SU-DHL-6 (cell line): ENCODE data around the gene DCTN2.

ENCODE experiments used
- H2AFZ ChIP-seq: fragments of 200-600 bp; sonication (generic); 2 replicates; pipeline ENCODE4 v1.6.1; 2014; ENCODE audit warnings: low read depth, mild to moderate bottlenecking, moderate library complexity, mixed read lengths, antibody characterized with exemption, low read length; ENCODE audit not compliant: severe bottlenecking
- H3F3A ChIP-seq: fragments of 200-600 bp; shearing (Covaris generic); 2 replicates; pipeline ENCODE4 v1.6.0; 2016; ENCODE audit warnings: antibody characterized with exemption, mild to moderate bottlenecking; ENCODE audit not compliant: insufficient read depth
- H3K27ac ChIP-seq: fragments of 200-600 bp; sonication (generic); 2 replicates; pipeline ENCODE4 v1.5.1; 2016; ENCODE audit warnings: low read depth, mild to moderate bottlenecking, low read length, moderate library complexity, mixed read lengths
- H3K27me3 ChIP-seq: fragments of 200-600 bp; sonication (generic), shearing (Covaris generic); 2 replicates; pipeline ENCODE4 v1.6.0; 2014; ENCODE audit warnings: mild to moderate bottlenecking, low read length
- H3K36me3 ChIP-seq: fragments of 200-600 bp; sonication (generic); 2 replicates; pipeline ENCODE4 v1.6.1; 2014; ENCODE audit warnings: mild to moderate bottlenecking, low read length, mixed read lengths
- H3K4me2 ChIP-seq: fragments of 300-600, 200-600 bp; shearing (Covaris generic), sonication (generic); 2 replicates; pipeline ENCODE4 v1.6.0; 2014; ENCODE audit warnings: low read length, low read depth, mild to moderate bottlenecking; ENCODE audit not compliant: poor library complexity, severe bottlenecking
- H3K4me3 ChIP-seq: fragments of 200-600 bp; sonication (generic); 2 replicates; pipeline ENCODE4 v1.5.1; 2014; ENCODE audit warnings: antibody characterized with exemption, low read length, mild to moderate bottlenecking, mixed read lengths; ENCODE audit not compliant: insufficient read depth, poor library complexity, severe bottlenecking
- H3K79me2 ChIP-seq: fragments of 200-600 bp; sonication (generic); 2 replicates; pipeline ENCODE4 v1.6.1; 2014; ENCODE audit warnings: mild to moderate bottlenecking, low read length, moderate library complexity; ENCODE audit not compliant: insufficient read depth
- H3K9ac ChIP-seq: fragments of 200-600 bp; sonication (generic); 2 replicates; pipeline ENCODE4 v1.7.0; 2014; ENCODE audit warnings: mild to moderate bottlenecking, low read length
- H3K9me2 ChIP-seq: fragments of 200-600 bp; sonication (generic); replicated peaks from 2 replicates; pipeline ENCODE4 v1.6.1; 2014; ENCODE audit warnings: low read length; ENCODE audit not compliant: insufficient read depth
- H3K9me3 ChIP-seq: fragments of 200-600 bp; sonication (generic); 2 replicates; pipeline ENCODE4 v1.6.1; 2014; ENCODE audit warnings: low read length, mixed read lengths; ENCODE audit not compliant: insufficient read depth
- H4K20me1 ChIP-seq: fragments of 200-600 bp; sonication (generic); 2 replicates; pipeline ENCODE4 v1.6.1; 2014; ENCODE audit warnings: low read depth, mild to moderate bottlenecking, antibody characterized with exemption, low read length, moderate library complexity, mixed read lengths
- EZH2phosphoT487 ChIP-seq: fragments of 200-600 bp; sonication (generic), shearing (Covaris generic); conservative IDR thresholded peaks from 2 replicates; pipeline ENCODE4 v1.6.1; 2018; ENCODE audit warnings: mild to moderate bottlenecking, antibody characterized with exemption, low read length, moderate library complexity, mixed read lengths
- TF ChIP-seq, protein P1 (sequence below): fragments of 200-600 bp; sonication (generic); IDR thresholded peaks from one replicate; pipeline ENCODE4 v1.5.1; 2017; ENCODE audit warnings: antibody characterized with exemption, mild to moderate bottlenecking, low read length, moderate library complexity; ENCODE audit not compliant: insufficient read depth, poor library complexity, severe bottlenecking

The DCTN2 gene

DNA sequence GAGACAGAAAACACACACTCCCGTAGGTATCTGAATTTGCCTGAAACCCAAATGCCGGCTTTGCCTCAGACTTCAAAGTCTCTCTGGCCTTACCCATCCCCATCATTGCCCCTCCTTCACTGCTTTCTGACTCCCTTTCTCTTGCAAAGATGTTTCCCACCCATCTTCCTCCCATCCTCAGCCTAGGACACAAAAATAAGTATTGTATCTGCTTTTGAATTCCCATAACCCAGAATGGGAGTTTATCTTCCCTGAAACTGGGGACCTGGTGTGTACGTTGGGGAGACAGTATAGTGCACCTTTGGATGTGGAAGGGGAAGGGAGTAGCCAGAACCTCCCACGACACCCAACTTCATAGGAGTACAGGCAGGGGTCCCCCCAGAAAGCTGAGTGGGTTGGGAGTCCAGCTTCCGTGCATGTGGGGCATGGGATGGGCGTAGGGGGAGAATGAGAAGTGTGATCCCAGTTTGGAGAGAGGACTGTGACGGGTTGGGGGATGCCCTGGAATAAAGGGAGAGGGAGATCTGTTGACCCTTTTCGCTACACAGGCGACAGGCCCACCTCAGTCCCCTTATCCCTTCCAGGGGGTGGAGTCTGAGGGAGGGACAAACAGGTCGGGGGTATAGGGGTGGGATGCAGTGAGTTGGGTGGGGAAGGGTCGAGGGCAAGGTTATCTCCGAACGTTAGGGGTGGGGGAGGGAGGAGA is 2.4 kb upstream of the DCTN2 start:
- no peaks in the 10 kb centered on the region for H3K9me3 ChIP-seq
- peak overlapping the region; percentile 47 for H2AFZ ChIP-seq
- H3K27me3 ChIP-seq = no peaks in the 10 kb centered on the region
- peaks cover 24% of the 10 kb centered on the region; the same call in 1 of the 2 replicates for H3K79me2 ChIP-seq
- H3K9ac ChIP-seq = peak overlapping the region; percentile 23; the same call in 1 of the 2 replicates
- H3K4me3 ChIP-seq = peak overlapping the region; percentile 10
- TF ChIP-seq, protein P1, sequence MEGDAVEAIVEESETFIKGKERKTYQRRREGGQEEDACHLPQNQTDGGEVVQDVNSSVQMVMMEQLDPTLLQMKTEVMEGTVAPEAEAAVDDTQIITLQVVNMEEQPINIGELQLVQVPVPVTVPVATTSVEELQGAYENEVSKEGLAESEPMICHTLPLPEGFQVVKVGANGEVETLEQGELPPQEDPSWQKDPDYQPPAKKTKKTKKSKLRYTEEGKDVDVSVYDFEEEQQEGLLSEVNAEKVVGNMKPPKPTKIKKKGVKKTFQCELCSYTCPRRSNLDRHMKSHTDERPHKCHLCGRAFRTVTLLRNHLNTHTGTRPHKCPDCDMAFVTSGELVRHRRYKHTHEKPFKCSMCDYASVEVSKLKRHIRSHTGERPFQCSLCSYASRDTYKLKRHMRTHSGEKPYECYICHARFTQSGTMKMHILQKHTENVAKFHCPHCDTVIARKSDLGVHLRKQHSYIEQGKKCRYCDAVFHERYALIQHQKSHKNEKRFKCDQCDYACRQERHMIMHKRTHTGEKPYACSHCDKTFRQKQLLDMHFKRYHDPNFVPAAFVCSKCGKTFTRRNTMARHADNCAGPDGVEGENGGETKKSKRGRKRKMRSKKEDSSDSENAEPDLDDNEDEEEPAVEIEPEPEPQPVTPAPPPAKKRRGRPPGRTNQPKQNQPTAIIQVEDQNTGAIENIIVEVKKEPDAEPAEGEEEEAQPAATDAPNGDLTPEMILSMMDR = no peak
- no peak for TF ChIP-seq EZH2phosphoT487
- peak overlapping the region; percentile 52 for H3K4me2 ChIP-seq
- H3K36me3 ChIP-seq = no peaks in the 10 kb centered on the region
- H3F3A ChIP-seq = no peaks in the 10 kb centered on the region
- H3K27ac ChIP-seq = no peak overlapping the region
- no peaks in the 10 kb centered on the region for H4K20me1 ChIP-seq
- no peaks in the 10 kb centered on the region for H3K9me2 ChIP-seq

DNA sequence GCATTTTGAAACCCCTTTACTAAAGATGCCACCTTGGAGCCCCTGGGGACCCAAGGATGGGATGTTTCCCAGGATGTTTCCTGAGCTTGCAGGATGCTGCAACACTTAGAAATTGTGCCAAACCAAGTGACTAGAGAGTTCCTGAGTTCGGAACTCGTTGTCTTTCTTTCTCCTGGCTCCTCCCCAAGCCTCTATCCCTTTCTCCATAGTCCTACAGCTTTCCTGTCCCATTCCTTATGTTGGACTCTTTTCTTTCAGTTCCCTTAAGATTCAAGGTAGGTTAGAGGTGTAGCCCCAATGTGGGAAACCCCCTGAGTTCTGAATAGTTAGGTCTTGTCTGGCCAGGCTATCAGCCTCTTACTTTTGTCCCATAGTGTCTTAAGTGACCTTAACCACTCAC is 1.5 kb upstream of the DCTN2 start:
- Histone ChIP-seq H3K4me2 (no peak overlapping the region), H3K36me3 (no peaks in the 10 kb centered on the region), H3K9me3 (no peaks in the 10 kb centered on the region), H3K79me2 (peaks cover 24% of the 10 kb centered on the region; the same call in 1 of the 2 replicates), H3K9ac (no peak overlapping the region), H3K27ac (no peak overlapping the region), H3K9me2 (no peaks in the 10 kb centered on the region), H2AFZ (no peak overlapping the region), H3F3A (no peaks in the 10 kb centered on the region), H3K4me3 (no peak overlapping the region), H4K20me1 (no peaks in the 10 kb centered on the region), H3K27me3 (no peaks in the 10 kb centered on the region)
- TF ChIP-seq, protein P1 = no peak
- TF ChIP-seq EZH2phosphoT487 = no peak

GRCh38 chr12:57548013-57548315 is 972 bp upstream of the DCTN2 start:
- TF ChIP-seq, protein P1 = no peak
- no peak for TF ChIP-seq EZH2phosphoT487
- Histone ChIP-seq H2AFZ (no peak overlapping the region), H3K9ac (no peak overlapping the region), H3K27ac (no peak overlapping the region), H3K79me2 (peaks cover 24% of the 10 kb centered on the region; the same call in 1 of the 2 replicates), H3K4me3 (no peak overlapping the region), H3K36me3 (no peaks in the 10 kb centered on the region), H3K27me3 (no peaks in the 10 kb centered on the region), H4K20me1 (no peaks in the 10 kb centered on the region), H3F3A (no peaks in the 10 kb centered on the region), H3K4me2 (no peak overlapping the region), H3K9me2 (no peaks in the 10 kb centered on the region), H3K9me3 (no peaks in the 10 kb centered on the region)
